ENCODE data around the gene DOCK6.
"Not testable (repeated sequence)": the region's sequence is repeated elsewhere in the genome, so short reads cannot be mapped to it uniquely, and the experiment has no call there.

Gene DOCK6

GRCh38 chr19:11165486-11166030 lies 96.8 kb downstream of the DOCK6 start:
- Histone ChIP-seq H3K9me3 (ENCODE audit: control insufficient read depth in 1 of 2, low read length in 2 of 2) (no peaks in the 10 kb centered on the region), H3K27ac (ENCODE audit: low read length) (peak overlapping the region; percentile 45), H3K4me1 (ENCODE audit: control insufficient read depth in 1 of 2, insufficient read depth in 2 of 2, low read length in 2 of 2) (peaks cover 0 to 29% of the 10 kb centered on the region in 2 donors), H3K27me3 (ENCODE audit: low read depth, low read length) (no peaks in the 10 kb centered on the region), H3K4me3 (ENCODE audit: low read depth in 1 of 2, low read length in 2 of 2) (no peak overlapping the region), H3K36me3 (ENCODE audit: control insufficient read depth in 1 of 2, insufficient read depth in 2 of 2, low read length in 2 of 2) (peaks cover 21 to 54% of the 10 kb centered on the region in 2 donors)

GRCh38 chr19:11164879-11165406 lies 97.4 kb downstream of the DOCK6 start:
- H3K4me1 ChIP-seq (ENCODE audit: control insufficient read depth in 1 of 2, insufficient read depth in 2 of 2, low read length in 2 of 2): peaks cover 0 to 27% of the 10 kb centered on the region in 2 donors
- H3K27me3 ChIP-seq (ENCODE audit: low read depth, low read length): no peaks in the 10 kb centered on the region
- no peaks in the 10 kb centered on the region for H3K9me3 ChIP-seq (ENCODE audit: control insufficient read depth in 1 of 2, low read length in 2 of 2)
- H3K4me3 ChIP-seq (ENCODE audit: low read depth in 1 of 2, low read length in 2 of 2): peak overlapping the region in 1 of 2 donors; percentile 33
- H3K27ac ChIP-seq (ENCODE audit: low read length): peak overlapping the region; percentile 45
- peaks cover 16 to 49% of the 10 kb centered on the region in 2 donors for H3K36me3 ChIP-seq (ENCODE audit: control insufficient read depth in 1 of 2, insufficient read depth in 2 of 2, low read length in 2 of 2)

GRCh38 chr19:11164296-11164695 lies 98.0 kb downstream of the DOCK6 start:
- peaks cover 0 to 26% of the 10 kb centered on the region in 2 donors for H3K4me1 ChIP-seq (ENCODE audit: control insufficient read depth in 1 of 2, insufficient read depth in 2 of 2, low read length in 2 of 2)
- no peaks in the 10 kb centered on the region for H3K27me3 ChIP-seq (ENCODE audit: low read depth, low read length)
- H3K9me3 ChIP-seq (ENCODE audit: control insufficient read depth in 1 of 2, low read length in 2 of 2): no peaks in the 10 kb centered on the region
- H3K27ac ChIP-seq (ENCODE audit: low read length): peak overlapping the region; percentile 45
- H3K4me3 ChIP-seq (ENCODE audit: low read depth in 1 of 2, low read length in 2 of 2): peak overlapping the region in 1 of 2 donors; percentile 33
- peaks cover 12 to 42% of the 10 kb centered on the region in 2 donors for H3K36me3 ChIP-seq (ENCODE audit: control insufficient read depth in 1 of 2, insufficient read depth in 2 of 2, low read length in 2 of 2)

- Histone ChIP-seq H3K4me3 (ENCODE audit: low read depth in 1 of 2, low read length in 2 of 2) (peak overlapping the region in 1 of 2 donors; percentile 4), H3K4me1 (ENCODE audit: control insufficient read depth in 1 of 2, insufficient read depth in 2 of 2, low read length in 2 of 2) (peaks cover 0 to 30% of the 10 kb centered on the region in 2 donors)
- not testable (repeated sequence) for H3K27me3 ChIP-seq (ENCODE audit: low read depth, low read length); H3K9me3 ChIP-seq (ENCODE audit: control insufficient read depth in 1 of 2, low read length in 2 of 2); H3K27ac ChIP-seq (ENCODE audit: low read length); H3K36me3 ChIP-seq (ENCODE audit: control insufficient read depth in 1 of 2, insufficient read depth in 2 of 2, low read length in 2 of 2)
Measured at GRCh38 chr19:11160440-11160768, 101.9 kb downstream of the DOCK6 start.

GRCh38 chr19:11159598-11160439 lies 102.5 kb downstream of the DOCK6 start:
- Histone ChIP-seq H3K36me3 (ENCODE audit: control insufficient read depth in 1 of 2, insufficient read depth in 2 of 2, low read length in 2 of 2) (peaks cover 0 to 4% of the 10 kb centered on the region in 2 donors), H3K9me3 (ENCODE audit: control insufficient read depth in 1 of 2, low read length in 2 of 2) (no peaks in the 10 kb centered on the region), H3K27me3 (ENCODE audit: low read depth, low read length) (no peaks in the 10 kb centered on the region), H3K27ac (ENCODE audit: low read length) (no peak overlapping the region), H3K4me3 (ENCODE audit: low read depth in 1 of 2, low read length in 2 of 2) (peak overlapping the region in 1 of 2 donors; percentile 4), H3K4me1 (ENCODE audit: control insufficient read depth in 1 of 2, insufficient read depth in 2 of 2, low read length in 2 of 2) (peaks cover 0 to 35% of the 10 kb centered on the region in 2 donors)

- Histone ChIP-seq H3K4me3 (ENCODE audit: low read depth in 1 of 2, low read length in 2 of 2) (peak within 1 kb of the TSS; percentile 57 to 73), H3K4me1 (ENCODE audit: control insufficient read depth in 1 of 2, insufficient read depth in 2 of 2, low read length in 2 of 2) (peaks cover 0 to 28% of the 10 kb centered on the region in 2 donors), H3K27me3 (ENCODE audit: low read depth, low read length) (no peaks in the 10 kb centered on the region), H3K36me3 (ENCODE audit: control insufficient read depth in 1 of 2, insufficient read depth in 2 of 2, low read length in 2 of 2) (no peaks in the 10 kb centered on the region), H3K27ac (ENCODE audit: low read length) (peak within 1 kb of the TSS; percentile 14), H3K9me3 (ENCODE audit: control insufficient read depth in 1 of 2, low read length in 2 of 2) (no peaks in the 10 kb centered on the region)
Measured at GRCh38 chr19:11155373-11156120, 106.8 kb downstream of the DOCK6 start, which contains the start of gene SPC24. Gene SPC24 (minus strand): TSS chr19:11155782. CDS start chr19:11155776, 6 bp downstream.

- Histone ChIP-seq H3K4me3 (ENCODE audit: low read depth in 1 of 2, low read length in 2 of 2) (peak overlapping the region in 1 of 2 donors; percentile 57), H3K27me3 (ENCODE audit: low read depth, low read length) (no peaks in the 10 kb centered on the region), H3K4me1 (ENCODE audit: control insufficient read depth in 1 of 2, insufficient read depth in 2 of 2, low read length in 2 of 2) (peaks cover 0 to 24% of the 10 kb centered on the region in 2 donors), H3K27ac (ENCODE audit: low read length) (no peak overlapping the region), H3K9me3 (ENCODE audit: control insufficient read depth in 1 of 2, low read length in 2 of 2) (no peaks in the 10 kb centered on the region), H3K36me3 (ENCODE audit: control insufficient read depth in 1 of 2, insufficient read depth in 2 of 2, low read length in 2 of 2) (no peaks in the 10 kb centered on the region)
Measured at GRCh38 chr19:11154683-11155047, 107.7 kb downstream of the DOCK6 start.

GRCh38 chr19:11152318-11153062 lies 109.8 kb downstream of the DOCK6 start:
- Histone ChIP-seq H3K27ac (ENCODE audit: low read length) (peak overlapping the region; percentile 90), H3K27me3 (ENCODE audit: low read depth, low read length) (no peaks in the 10 kb centered on the region)

GRCh38 chr19:11151181-11151580 lies 111.1 kb downstream of the DOCK6 start:
- peaks cover 0 to 10% of the 10 kb centered on the region in 2 donors for H3K4me1 ChIP-seq (ENCODE audit: control insufficient read depth in 1 of 2, insufficient read depth in 2 of 2, low read length in 2 of 2)
- no peaks in the 10 kb centered on the region for H3K36me3 ChIP-seq (ENCODE audit: control insufficient read depth in 1 of 2, insufficient read depth in 2 of 2, low read length in 2 of 2)
- H3K27me3 ChIP-seq (ENCODE audit: low read depth, low read length): no peaks in the 10 kb centered on the region
- no peaks in the 10 kb centered on the region for H3K9me3 ChIP-seq (ENCODE audit: control insufficient read depth in 1 of 2, low read length in 2 of 2)
- no peak overlapping the region for H3K4me3 ChIP-seq (ENCODE audit: low read depth in 1 of 2, low read length in 2 of 2)
- peak overlapping the region; percentile 63 for H3K27ac ChIP-seq (ENCODE audit: low read length)

More at GRCh38 chr19:11152318-11153062, 109.8 kb downstream of the DOCK6 start:
- peaks cover 0 to 15% of the 10 kb centered on the region in 2 donors for H3K4me1 ChIP-seq (ENCODE audit: control insufficient read depth in 1 of 2, insufficient read depth in 2 of 2, low read length in 2 of 2)
- no peaks in the 10 kb centered on the region for H3K9me3 ChIP-seq (ENCODE audit: control insufficient read depth in 1 of 2, low read length in 2 of 2)
- no peaks in the 10 kb centered on the region for H3K36me3 ChIP-seq (ENCODE audit: control insufficient read depth in 1 of 2, insufficient read depth in 2 of 2, low read length in 2 of 2)
- H3K4me3 ChIP-seq (ENCODE audit: low read depth in 1 of 2, low read length in 2 of 2): no peak overlapping the region
